IMR-90 (cell line): ENCODE results near the gene ZSCAN5A. TPM values are rescaled to one million over a fixed set of nuclear protein-coding genes. Genes with fewer than 3 reads are reported as not detected.

Source experiments
- ATAC-seq: fragments of 200-7000 bp; cut with Tn5 transposase; 2 replicates; pipeline ENCODE4 v1.9.1; 2020; ENCODE audit warnings: low read depth, mild to moderate bottlenecking, moderate library complexity
- BruUV-seq: library from RNA; stranded (reverse); fragments of 400-500 nt; replicated peaks from 2 replicates; lab custom pipeline; 2021; lab: Mats Ljungman, UMichigan
- CTCF ChIA-PET: fragments of 300-600 bp; formaldehyde crosslinking; extraction: SDS; loops from one replicate; lab custom pipeline; 2021; ENCODE audit warnings: antibody characterized with exemption; lab: Yijun Ruan, JAX
- POLR2A ChIA-PET: fragments of 300-600 bp; sonication (Branson Sonifier 250); formaldehyde crosslinking; loops from one replicate; lab custom pipeline; 2022; ENCODE audit warnings: antibody characterized with exemption; ENCODE audit not compliant: unreplicated experiment; lab: Charles Lee
- DNase-seq: peaks from one replicate; pipeline ENCODE4 v3.0.0; 2013
- H2AFZ ChIP-seq: replicated peaks from 2 replicates; pipeline ENCODE3; 2013; ENCODE audit warnings: low read length, mild to moderate bottlenecking; ENCODE audit not compliant: poor library complexity
- H2AK5ac ChIP-seq: 2 replicates; pipeline ENCODE4 v1.6.1; 2013; ENCODE audit warnings: low read depth, low read length, inconsistent platforms
- H2AK9ac ChIP-seq: replicated peaks from 2 replicates; pipeline ENCODE3; 2013; ENCODE audit warnings: mild to moderate bottlenecking, low read depth, low read length, moderate library complexity; ENCODE audit not compliant: poor library complexity
- H2BK120ac ChIP-seq: 2 replicates; pipeline ENCODE4 v1.6.1; 2013; ENCODE audit warnings: low read depth, low read length, inconsistent platforms
- H2BK15ac ChIP-seq: 3 replicates; pipeline ENCODE4 v1.6.1; 2013; ENCODE audit warnings: low read depth, low read length, inconsistent platforms
- H2BK20ac ChIP-seq: 2 replicates; pipeline ENCODE4 v1.6.1; 2013; ENCODE audit warnings: low read depth, mild to moderate bottlenecking, inconsistent platforms, low read length, moderate library complexity
- H2BK5ac ChIP-seq: 2 replicates; pipeline ENCODE4 v1.6.1; 2013; ENCODE audit warnings: mild to moderate bottlenecking, low read depth, low read length, inconsistent platforms; ENCODE audit not compliant: poor library complexity, severe bottlenecking
- H3K14ac ChIP-seq: replicated peaks from 2 replicates; pipeline ENCODE4 v1.6.1; 2013; ENCODE audit warnings: low read depth, low read length, inconsistent platforms
- H3K18ac ChIP-seq: 2 replicates; pipeline ENCODE4 v1.6.1; 2013; ENCODE audit warnings: low read depth, low read length, control low read depth
- H3K23ac ChIP-seq: 2 replicates; pipeline ENCODE4 v1.6.1; 2013; ENCODE audit warnings: low read depth, low read length, inconsistent platforms
- H3K27ac ChIP-seq: 2 replicates; pipeline ENCODE4 v1.5.1; 2013; ENCODE audit warnings: mild to moderate bottlenecking, control low read depth, low read length; ENCODE audit not compliant: insufficient read depth
- H3K27me3 ChIP-seq: 2 replicates; pipeline ENCODE4 v1.6.1; 2013; ENCODE audit warnings: low read length; ENCODE audit not compliant: control insufficient read depth, insufficient read depth
- H3K36me3 ChIP-seq: 2 replicates; pipeline ENCODE4 v1.6.1; 2013; ENCODE audit warnings: low read length, mixed read lengths; ENCODE audit not compliant: control insufficient read depth, insufficient read depth
- H3K4ac ChIP-seq: 2 replicates; pipeline ENCODE4 v1.6.1; 2013; ENCODE audit warnings: low read depth, low read length, inconsistent platforms
- H3K4me1 ChIP-seq: 2 replicates; pipeline ENCODE4 v1.6.1; 2013; ENCODE audit warnings: low read length, mixed read lengths; ENCODE audit not compliant: control insufficient read depth, insufficient read depth
- H3K4me2 ChIP-seq: 2 replicates; pipeline ENCODE4 v1.6.1; 2013; ENCODE audit warnings: low read depth, mild to moderate bottlenecking, control low read depth, low read length, moderate library complexity
- H3K4me3 ChIP-seq: 2 replicates; pipeline ENCODE4 v1.5.1; 2013; ENCODE audit warnings: low read depth, mild to moderate bottlenecking, control low read depth, low read length, moderate library complexity; ENCODE audit not compliant: insufficient read depth
- H3K56ac ChIP-seq: 2 replicates; pipeline ENCODE4 v1.6.1; 2013; ENCODE audit warnings: low read length, inconsistent platforms; ENCODE audit not compliant: insufficient read depth; ENCODE audit errors: extremely low read depth
- H3K79me1 ChIP-seq, 2 experiments: 2 replicates each; pipeline ENCODE4 v1.6.1; 2013; ENCODE audit warnings: low read length in 2 of 2, inconsistent platforms in 1 of 2, low read depth in 1 of 2
- H3K9ac ChIP-seq: 2 replicates; pipeline ENCODE4 v1.6.1; 2013; ENCODE audit warnings: low read depth, low read length, control low read depth
- H3K9me1 ChIP-seq: 2 replicates; pipeline ENCODE4 v1.6.1; 2013; ENCODE audit warnings: low read length, inconsistent platforms; ENCODE audit not compliant: insufficient read depth
- H3K9me3 ChIP-seq: 2 replicates; pipeline ENCODE4 v1.6.1; 2013; ENCODE audit warnings: low read length; ENCODE audit not compliant: control insufficient read depth, insufficient read depth
- H4K20me1 ChIP-seq: 2 replicates; pipeline ENCODE4 v1.6.1; 2013; ENCODE audit warnings: low read length, inconsistent platforms; ENCODE audit not compliant: insufficient read depth
- H4K5ac ChIP-seq: 2 replicates; pipeline ENCODE4 v1.6.1; 2013; ENCODE audit warnings: mild to moderate bottlenecking, low read depth, low read length, control low read depth
- H4K8ac ChIP-seq, 2 experiments: 2 replicates each; pipeline ENCODE4 v1.6.1; 2013; ENCODE audit warnings: low read depth in 2 of 2, low read length in 2 of 2, control low read depth in 1 of 2, inconsistent platforms in 1 of 2
- H4K91ac ChIP-seq: 2 replicates; pipeline ENCODE4 v1.6.1; 2013; ENCODE audit warnings: low read depth, low read length, inconsistent platforms; ENCODE audit not compliant: insufficient read depth
- BHLHE40 ChIP-seq: fragments of 150-350 bp; IDR thresholded peaks from 2 replicates; pipeline ENCODE4 v1.6.1; 2016; ENCODE audit warnings: mild to moderate bottlenecking, low read depth, low read length
- CEBPB ChIP-seq: IDR thresholded peaks from 2 replicates; pipeline ENCODE4 v1.6.1; 2012; ENCODE audit warnings: low read depth, low read length, improper control_type of control experiment
- CHD1 ChIP-seq: IDR thresholded peaks from 2 replicates; pipeline ENCODE4 v1.6.1; 2012; ENCODE audit warnings: low read depth, low read length, improper control_type of control experiment
- MAFK ChIP-seq: IDR thresholded peaks from 2 replicates; pipeline ENCODE4 v1.6.1; 2012; ENCODE audit warnings: low read depth, low read length, improper control_type of control experiment
- POLR2A ChIP-seq: IDR thresholded peaks from 2 replicates; pipeline ENCODE4 v1.6.1; 2012; ENCODE audit warnings: mild to moderate bottlenecking, low read depth, low read length
- RAD21 ChIP-seq: IDR thresholded peaks from 2 replicates; pipeline ENCODE4 v1.6.1; 2012; ENCODE audit warnings: low read length, improper control_type of control experiment
- RFX5 ChIP-seq: IDR thresholded peaks from 2 replicates; pipeline ENCODE4 v1.8.0; 2012; ENCODE audit warnings: low read depth, mild to moderate bottlenecking, low read length, moderate library complexity
- SMC3 ChIP-seq: fragments of 150-350 bp; IDR thresholded peaks from 2 replicates; pipeline ENCODE4 v1.6.1; 2016; ENCODE audit warnings: low read depth, mild to moderate bottlenecking, antibody characterized with exemption, low read length, moderate library complexity
- WGBS, 2 experiments: methylation state at CpG; one replicate each; pipeline versions ENCODE4 v1.1.5 to v1.1.7; 2013; ENCODE audit warnings: missing lambda C conversion rate in 2 of 2; ENCODE audit not compliant: insufficient read length in 1 of 2; ENCODE audit errors: extremely low coverage in 2 of 2; 5-methylcytosine and 5-hydroxymethylcytosine counted together
- dilution Hi-C: fragments of 300-500 bp; cut with HindIII; formaldehyde crosslinking; loops from one replicate; pipeline ENCODE4 v1.14.3; 2018; ENCODE audit warnings: low sequenced_read_pairs; ENCODE audit not compliant: unreplicated experiment
- in situ Hi-C: fragments of 300-500 bp; cut with MboI; formaldehyde crosslinking; loops from 3 replicates; pipeline ENCODE4 v1.14.3; 2019; ENCODE audit warnings: low sequenced_read_pairs, inconsistent platforms, mixed read lengths
- intact Hi-C: fragments of 100-400 bp; cut with micrococcal nuclease; formaldehyde crosslinking; loops from 2 replicates; pipeline ENCODE4 v1.10.0; 2022
- polyA plus RNA-seq, 3 experiments: library from polyadenylated mRNA; depleted of rRNA; stranded (reverse); fragments of >200 nt; gene quantifications; 2 replicates each; pipeline ENCODE4 v1.2.3, GENCODE V29; 2012; ENCODE audit warnings: low replicate concordance in 1 of 3
- total RNA-seq: library from RNA; depleted of rRNA; stranded (reverse); fragments of >200 nt; gene quantifications from 2 replicates; pipeline ENCODE4 v1.2.3, GENCODE V29; 2012
- TF ChIP-seq, protein P1 (sequence below): conservative IDR thresholded peaks from 2 replicates; pipeline ENCODE4 v1.5.1; 2012; ENCODE audit warnings: mild to moderate bottlenecking, low read depth, low read length, improper control_type of control experiment
- TF ChIP-seq, protein P2 (sequence below): fragments of 150-350 bp; IDR thresholded peaks from 2 replicates; pipeline ENCODE4 v1.6.1; 2017; ENCODE audit warnings: mild to moderate bottlenecking, antibody characterized with exemption, low read length, low read depth

Gene ZSCAN5A
- total and polyA plus RNA-seq, 2 of the 4 experiments (the other 2 are of a cell fraction), result 4.3 to 5.0 TPM

DNA sequence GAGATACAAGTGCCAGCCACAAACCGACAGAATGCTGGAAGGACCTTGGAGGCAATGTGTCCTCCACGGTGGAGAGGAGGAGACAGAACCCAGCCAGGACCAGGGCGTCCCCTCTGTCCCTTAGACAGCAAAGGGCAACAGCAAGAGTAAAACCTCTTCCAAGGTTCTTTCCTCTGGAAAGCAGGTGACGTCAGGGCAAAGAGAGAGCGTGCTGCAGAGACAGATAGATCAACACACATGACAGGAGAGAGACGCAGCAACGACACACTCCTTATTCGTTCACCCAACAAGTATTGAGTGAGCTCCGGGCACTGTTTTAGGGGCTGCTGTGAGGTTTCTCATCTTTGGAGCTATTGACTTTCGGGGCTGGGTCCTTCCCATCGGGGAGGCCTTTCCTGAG lies 140.1 kb downstream of the ZSCAN5A start:
- Histone ChIP-seq H2AK5ac (no peak overlapping the region), H3K27ac (no peak overlapping the region), H3K79me1 (no peaks in the 10 kb centered on the region), H4K5ac (no peak overlapping the region), H3K56ac (no peak overlapping the region), H2BK120ac (no peak overlapping the region), H3K4me3 (no peak overlapping the region), H2AK9ac (no peak overlapping the region), H4K8ac (no peak overlapping the region), H2BK20ac (no peak overlapping the region), H3K9me3 (no peaks in the 10 kb centered on the region), H4K91ac (no peak overlapping the region), H3K27me3 (peaks cover 9% of the 10 kb centered on the region; the same call in 1 of the 2 replicates), H3K9ac (no peak overlapping the region), H3K36me3 (no peaks in the 10 kb centered on the region), H2AFZ (no peak overlapping the region), H2BK15ac (no peak overlapping the region), H3K4me1 (no peaks in the 10 kb centered on the region), H3K9me1 (no peaks in the 10 kb centered on the region), H3K18ac (no peak overlapping the region), H3K4me2 (no peak overlapping the region), H3K14ac (no peak overlapping the region), H4K20me1 (no peaks in the 10 kb centered on the region), H3K23ac (no peak overlapping the region), H3K4ac (no peak overlapping the region), H2BK5ac (no peak overlapping the region)
- no CpG with 5 or more reads among the region's 11 CpGs for WGBS, 2 experiments
- CTCF ChIA-PET, result no interaction called here
- in situ Hi-C loops (no loop called here), intact Hi-C loops (loop anchor here (10.0 kb wide), 1 partner anchor 140 kb away; the partner anchor contains the start of gene ZSCAN5A), dilution Hi-C loops (no loop called here)
- ATAC-seq (no peak), DNase-seq (no peak)
- POLR2A ChIA-PET, result no interaction called here
- no TSS peak for BruUV-seq
- TF ChIP-seq RAD21 (no peak), POLR2A (no peak), RFX5 (no peak), MAFK (no peak), CEBPB (no peak), BHLHE40 (no peak), CHD1 (no peak), SMC3 (no peak)
- TF ChIP-seq, protein P1, sequence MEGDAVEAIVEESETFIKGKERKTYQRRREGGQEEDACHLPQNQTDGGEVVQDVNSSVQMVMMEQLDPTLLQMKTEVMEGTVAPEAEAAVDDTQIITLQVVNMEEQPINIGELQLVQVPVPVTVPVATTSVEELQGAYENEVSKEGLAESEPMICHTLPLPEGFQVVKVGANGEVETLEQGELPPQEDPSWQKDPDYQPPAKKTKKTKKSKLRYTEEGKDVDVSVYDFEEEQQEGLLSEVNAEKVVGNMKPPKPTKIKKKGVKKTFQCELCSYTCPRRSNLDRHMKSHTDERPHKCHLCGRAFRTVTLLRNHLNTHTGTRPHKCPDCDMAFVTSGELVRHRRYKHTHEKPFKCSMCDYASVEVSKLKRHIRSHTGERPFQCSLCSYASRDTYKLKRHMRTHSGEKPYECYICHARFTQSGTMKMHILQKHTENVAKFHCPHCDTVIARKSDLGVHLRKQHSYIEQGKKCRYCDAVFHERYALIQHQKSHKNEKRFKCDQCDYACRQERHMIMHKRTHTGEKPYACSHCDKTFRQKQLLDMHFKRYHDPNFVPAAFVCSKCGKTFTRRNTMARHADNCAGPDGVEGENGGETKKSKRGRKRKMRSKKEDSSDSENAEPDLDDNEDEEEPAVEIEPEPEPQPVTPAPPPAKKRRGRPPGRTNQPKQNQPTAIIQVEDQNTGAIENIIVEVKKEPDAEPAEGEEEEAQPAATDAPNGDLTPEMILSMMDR, result no peak
- TF ChIP-seq, protein P2, sequence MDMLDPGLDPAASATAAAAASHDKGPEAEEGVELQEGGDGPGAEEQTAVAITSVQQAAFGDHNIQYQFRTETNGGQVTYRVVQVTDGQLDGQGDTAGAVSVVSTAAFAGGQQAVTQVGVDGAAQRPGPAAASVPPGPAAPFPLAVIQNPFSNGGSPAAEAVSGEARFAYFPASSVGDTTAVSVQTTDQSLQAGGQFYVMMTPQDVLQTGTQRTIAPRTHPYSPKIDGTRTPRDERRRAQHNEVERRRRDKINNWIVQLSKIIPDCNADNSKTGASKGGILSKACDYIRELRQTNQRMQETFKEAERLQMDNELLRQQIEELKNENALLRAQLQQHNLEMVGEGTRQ, result no peak
